Breast epithelium (tissue), 4 donors: ENCODE data around the gene ARFRP1. TPM values are rescaled to one million over a fixed set of nuclear protein-coding genes. Genes with fewer than 3 reads are reported as not detected.
A peak's percentile ranks its signal among the peaks of the same experiment; 100 is the strongest.

Source experiments
- DNase-seq, 2 donors: peaks; one replicate each; pipeline ENCODE4 v3.0.0-alpha.2; 2019; ENCODE audit warnings: low spot score in 2 of 2
- H3K27ac ChIP-seq, 2 donors: fragments of 200-600 bp; sonication (generic) in 1 of 2; one replicate each; pipeline ENCODE4 v1.5.1; 2016 to 2019; ENCODE audit warnings: mild to moderate bottlenecking in 1 of 2
- H3K27me3 ChIP-seq, 2 donors: fragments of 200-600 bp; sonication (generic) in 1 of 2; one replicate each; pipeline versions ENCODE4 v1.5.1 to v1.6.0; 2017 to 2019; ENCODE audit warnings: control low read depth in 1 of 2, mild to moderate bottlenecking in 1 of 2
- H3K36me3 ChIP-seq: fragments of 200-600 bp; one replicate; pipeline ENCODE4 v1.5.1; 2019
- H3K4me1 ChIP-seq, 2 donors: fragments of 200-600 bp; sonication (generic); one replicate each; pipeline ENCODE4 v1.5.1; 2016 to 2019; ENCODE audit warnings: control low read depth in 1 of 2
- H3K4me3 ChIP-seq, 3 donors: fragments of 200-600 bp; sonication (generic); 1 replicate in 2 of 3; 2 replicates in 1 of 3; pipeline ENCODE4 v1.5.1; 2016 to 2019; ENCODE audit warnings: mild to moderate bottlenecking in 3 of 3, moderate library complexity in 2 of 3
- H3K9me3 ChIP-seq, 2 donors: fragments of 200-600 bp; sonication (generic) in 1 of 2; one replicate each; pipeline ENCODE4 v1.5.1; 2016 to 2019; ENCODE audit warnings: control low read depth in 1 of 2
- CTCF ChIP-seq, 3 donors: fragments of 450-650 bp; IDR thresholded peaks; one replicate each; pipeline ENCODE4 v1.5.1; 2016 to 2017; ENCODE audit warnings: antibody characterized with exemption in 3 of 3, mild to moderate bottlenecking in 3 of 3, moderate library complexity in 3 of 3
- POLR2A ChIP-seq: fragments of 450-650 bp; IDR thresholded peaks from one replicate; pipeline ENCODE4 v1.6.1; 2016; ENCODE audit warnings: antibody characterized with exemption, mild to moderate bottlenecking, moderate library complexity
- POLR2AphosphoS5 ChIP-seq, 3 donors: sonication (generic); formaldehyde crosslinking; IDR thresholded peaks; one replicate each; pipeline ENCODE4 v1.6.1; 2017; ENCODE audit warnings: antibody characterized with exemption in 3 of 3
- intact Hi-C: fragments of 100-400 bp; cut with DNase I; formaldehyde crosslinking; loops from one replicate; pipeline ENCODE4 v1.15.1; 2023; ENCODE audit warnings: low total_unique reads
- total RNA-seq, 3 donors: library from RNA; depleted of rRNA; stranded (reverse); fragments of >200 nt; gene quantifications; one replicate each; pipeline ENCODE4 v1.1.0, GENCODE V29; 2016

ARFRP1 gene
- total RNA-seq, 3 donors from 2014 or later = 30.7 to 41.0 (median 32.3) TPM

- peak overlapping the region; percentile 60 to 83 (median 61) for H3K4me3 ChIP-seq
- H3K27ac ChIP-seq = peak overlapping the region; percentile 80 to 99
- H3K4me1 ChIP-seq = peaks cover 26 to 31% of the 10 kb centered on the region in 2 donors
- DNase-seq = peak; percentile 90 to 95
- intact Hi-C loops = no loop called here
- no peaks in the 10 kb centered on the region for H3K36me3 ChIP-seq
- no peaks in the 10 kb centered on the region for H3K9me3 ChIP-seq
- peak; percentile 25 for TF ChIP-seq POLR2A
- peak; percentile 77 to 93 (median 80) for TF ChIP-seq POLR2AphosphoS5 (IDR thresholded peaks at IDR 0.05)
- no peak for TF ChIP-seq CTCF (IDR thresholded peaks at IDR 0.05)
- no peaks in the 10 kb centered on the region for H3K27me3 ChIP-seq
Measured at GRCh38 chr20:63740627-63741353, 33.0 kb upstream of the ARFRP1 start.

- Histone ChIP-seq H3K4me3 (peak overlapping the region; percentile 60 to 83 (median 61)), H3K36me3 (no peaks in the 10 kb centered on the region), H3K27me3 (no peaks in the 10 kb centered on the region), H3K4me1 (peaks cover 26 to 31% of the 10 kb centered on the region in 2 donors), H3K27ac (peak overlapping the region; percentile 80 to 99), H3K9me3 (no peaks in the 10 kb centered on the region)
- TF ChIP-seq POLR2A (no peak), POLR2AphosphoS5 (IDR thresholded peaks at IDR 0.05) (no peak), CTCF (IDR thresholded peaks at IDR 0.05) (no peak)
- intact Hi-C loops = no loop called here
- DNase-seq = no peak
Measured at GRCh38 chr20:63740070-63740626, 32.4 kb upstream of the ARFRP1 start.

- Histone ChIP-seq H3K27me3 (no peaks in the 10 kb centered on the region), H3K4me3 (peak within 1 kb of the TSS; percentile 60 to 89 (median 61)), H3K27ac (peak within 1 kb of the TSS; percentile 80 to 99), H3K9me3 (no peaks in the 10 kb centered on the region), H3K36me3 (no peaks in the 10 kb centered on the region), H3K4me1 (peaks cover 26 to 31% of the 10 kb centered on the region in 2 donors)
- intact Hi-C loops = no loop called here
- TF ChIP-seq POLR2A (no peak), POLR2AphosphoS5 (IDR thresholded peaks at IDR 0.05) (peak in 2 of 3 donors; percentile 15 to 26), CTCF (IDR thresholded peaks at IDR 0.05) (no peak)
- peak; percentile 70 to 72 for DNase-seq
Measured at GRCh38 chr20:63739130-63740069, 31.6 kb upstream of the ARFRP1 start, which contains the start of gene SLC2A4RG. SLC2A4RG (plus strand) TSS chr20:63739776; CDS start chr20:63739913, 137 bp downstream.

GRCh38 chr20:63738687-63739129 is 30.9 kb upstream of the ARFRP1 start:
- Histone ChIP-seq H3K27me3 (no peaks in the 10 kb centered on the region), H3K4me1 (peaks cover 26 to 31% of the 10 kb centered on the region in 2 donors), H3K9me3 (no peaks in the 10 kb centered on the region), H3K4me3 (peak overlapping the region; percentile 51 to 89 (median 57)), H3K36me3 (no peaks in the 10 kb centered on the region), H3K27ac (peak overlapping the region; percentile 79 to 93)
- TF ChIP-seq POLR2A (no peak), POLR2AphosphoS5 (IDR thresholded peaks at IDR 0.05) (no peak), CTCF (IDR thresholded peaks at IDR 0.05) (no peak)
- intact Hi-C loops = no loop called here
- DNase-seq = peak in 1 of 2 donors; percentile 82
